Measurements from ENCODE around the gene FTH1.
"Not testable (repeated sequence)": the region's sequence is repeated elsewhere in the genome, so short reads cannot be mapped to it uniquely, and the experiment has no call there.

Gene FTH1

DNA sequence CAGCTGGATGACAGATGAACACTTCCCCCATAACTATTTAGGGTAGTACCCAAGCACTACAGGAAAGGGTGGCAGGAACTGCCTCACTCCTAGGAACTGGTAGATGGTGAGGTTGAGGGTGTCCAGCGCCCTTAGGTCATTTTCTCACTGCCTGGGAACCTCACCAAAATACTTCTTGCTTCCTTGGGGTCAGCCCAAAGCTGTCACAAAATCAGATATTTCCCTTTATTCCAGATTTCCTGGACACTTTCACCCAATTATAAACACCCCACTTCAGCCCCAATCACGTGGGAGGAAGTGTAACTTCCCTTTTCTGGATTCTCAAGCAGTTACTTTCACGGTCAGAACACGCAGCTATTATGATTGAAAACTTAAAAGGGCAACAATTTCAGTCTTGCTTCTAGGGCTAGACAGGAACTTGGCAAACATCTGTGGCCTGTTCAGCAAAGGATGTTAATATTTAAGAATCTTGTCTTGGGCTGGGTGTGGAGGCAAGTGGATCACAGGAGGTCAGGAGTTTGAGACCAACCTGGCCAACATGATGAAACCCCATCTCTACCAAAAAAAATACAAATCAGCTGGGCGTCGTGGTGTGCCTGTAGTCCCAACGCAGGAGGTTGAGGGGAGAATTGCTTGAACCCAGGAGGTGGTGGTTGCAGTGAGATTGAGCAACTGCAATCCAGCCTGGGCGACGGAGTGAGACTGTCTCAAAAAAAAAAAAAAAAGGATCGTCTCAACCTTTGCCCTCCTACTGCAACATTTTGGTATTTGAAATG lies 4.0 kb downstream of the FTH1 start:
- DNase-seq = no peak

DNA sequence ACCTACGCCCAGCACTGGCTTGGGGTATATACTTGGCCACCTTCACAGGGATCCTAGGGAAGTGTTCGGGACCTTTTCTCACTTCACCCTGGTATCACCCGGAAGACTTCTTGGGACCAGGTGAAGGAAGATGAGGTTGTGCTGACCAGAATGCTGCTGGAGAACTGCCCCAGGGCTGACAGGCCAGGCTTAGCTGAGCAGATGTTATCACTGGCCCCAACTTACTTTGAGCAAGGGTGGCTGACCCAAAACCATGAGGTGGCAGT lies 4.5 kb downstream of the FTH1 start:
- DNase-seq = no peak

DNA sequence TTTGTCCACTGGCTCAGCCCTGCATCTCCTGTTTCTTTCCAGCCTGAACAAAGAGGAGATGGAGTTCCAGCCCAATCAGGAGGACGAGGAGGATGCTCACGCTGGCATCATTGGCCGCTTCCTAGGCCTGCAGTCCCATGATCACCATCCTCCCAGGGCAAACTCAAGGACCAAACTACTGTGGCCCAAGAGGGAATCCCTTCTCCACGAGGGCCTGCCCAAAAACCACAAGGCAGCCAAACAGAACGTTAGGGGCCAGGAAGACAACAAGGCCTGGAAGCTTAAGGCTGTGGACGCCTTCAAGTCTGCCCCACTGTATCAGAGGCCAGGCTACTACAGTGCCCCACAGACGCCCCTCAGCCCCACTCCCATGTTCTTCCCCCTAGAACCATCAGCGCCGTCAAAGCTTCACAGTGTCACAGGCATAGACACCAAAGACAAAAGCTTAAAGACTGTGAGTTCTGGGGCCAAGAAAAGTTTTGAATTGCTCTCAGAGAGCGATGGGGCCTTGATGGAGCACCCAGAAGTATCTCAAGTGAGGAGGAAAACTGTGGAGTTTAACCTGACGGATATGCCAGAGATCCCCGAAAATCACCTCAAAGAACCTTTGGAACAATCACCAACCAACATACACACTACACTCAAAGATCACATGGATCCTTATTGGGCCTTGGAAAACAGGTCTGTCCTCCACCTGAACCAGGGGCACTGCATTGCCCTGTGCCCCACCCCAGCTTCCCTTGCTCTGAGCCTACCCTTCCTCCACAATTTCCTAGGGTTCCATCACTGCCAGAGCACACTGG lies 5.0 kb downstream of the FTH1 start:
- DNase-seq = no peak

DNA sequence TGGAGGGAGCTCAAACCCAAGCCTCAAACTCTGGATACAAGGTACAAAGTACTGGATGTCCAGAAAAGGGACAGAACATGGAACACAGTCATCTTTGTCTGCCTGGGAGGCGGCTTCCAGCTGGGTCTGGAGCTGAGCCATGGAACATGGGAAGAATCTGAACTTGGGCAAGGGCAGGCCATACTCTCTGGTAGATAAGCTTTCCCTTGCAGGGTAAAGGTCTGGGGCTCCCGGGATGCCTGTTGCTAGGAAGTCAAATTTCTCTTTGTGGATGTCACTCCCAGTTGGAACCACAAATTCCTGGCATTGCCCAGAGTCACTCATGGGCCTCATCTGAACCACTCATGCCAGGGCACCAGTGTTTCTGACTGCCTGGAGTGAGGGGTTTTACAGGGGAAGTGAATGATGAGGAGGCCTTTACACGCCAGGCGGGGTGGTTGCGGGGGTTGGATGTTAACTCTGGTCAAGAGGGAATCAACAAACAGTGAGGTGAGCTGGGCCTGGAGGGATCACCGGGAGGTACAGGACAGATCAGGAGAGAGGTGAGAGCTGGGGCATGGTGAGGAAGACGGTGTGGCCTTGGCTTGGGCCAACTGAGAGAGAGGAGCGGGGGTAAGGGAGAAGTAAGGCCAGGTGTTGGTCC lies 5.7 kb downstream of the FTH1 start:
- DNase-seq = no peak

DNA sequence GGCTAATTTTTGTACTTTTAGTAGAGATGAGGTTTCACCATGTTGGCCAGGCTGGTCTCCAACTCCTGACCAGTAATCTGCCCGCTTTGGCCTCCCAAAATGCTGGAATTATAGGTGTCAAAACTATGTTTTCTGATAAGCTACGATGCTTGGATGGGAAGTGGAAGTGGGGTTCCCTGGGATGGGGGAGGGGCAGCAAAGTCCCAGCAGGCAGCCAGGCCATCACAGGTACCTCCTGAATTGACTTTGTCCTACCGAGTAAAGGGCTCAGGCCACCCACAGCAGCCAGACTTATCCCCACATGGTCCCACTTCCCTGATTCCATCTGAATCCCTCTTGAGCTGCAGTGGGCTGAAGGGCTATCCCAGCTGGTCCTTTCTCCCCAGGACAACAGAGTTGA lies 6.9 kb downstream of the FTH1 start:
- no peak for DNase-seq

DNA sequence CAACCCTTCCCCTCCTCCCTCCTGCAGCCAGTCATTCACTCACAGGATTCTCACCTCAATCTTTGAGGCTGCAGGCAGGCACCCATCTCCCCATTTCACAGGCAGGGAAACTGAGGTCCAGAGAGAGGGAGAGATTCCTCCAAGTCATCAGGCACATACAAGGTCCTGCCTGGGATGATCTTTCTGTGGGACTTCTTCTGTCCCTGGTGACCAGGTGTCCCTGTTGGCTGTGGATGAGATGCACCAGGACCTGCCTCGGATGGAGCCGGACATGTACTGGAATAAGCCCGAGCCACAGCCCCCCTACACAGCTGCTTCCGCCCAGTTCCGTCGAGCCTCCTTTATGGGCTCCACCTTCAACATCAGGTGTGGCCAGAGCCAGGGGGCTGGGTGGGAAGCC lies 7.8 kb downstream of the FTH1 start:
- no peak for DNase-seq

DNA sequence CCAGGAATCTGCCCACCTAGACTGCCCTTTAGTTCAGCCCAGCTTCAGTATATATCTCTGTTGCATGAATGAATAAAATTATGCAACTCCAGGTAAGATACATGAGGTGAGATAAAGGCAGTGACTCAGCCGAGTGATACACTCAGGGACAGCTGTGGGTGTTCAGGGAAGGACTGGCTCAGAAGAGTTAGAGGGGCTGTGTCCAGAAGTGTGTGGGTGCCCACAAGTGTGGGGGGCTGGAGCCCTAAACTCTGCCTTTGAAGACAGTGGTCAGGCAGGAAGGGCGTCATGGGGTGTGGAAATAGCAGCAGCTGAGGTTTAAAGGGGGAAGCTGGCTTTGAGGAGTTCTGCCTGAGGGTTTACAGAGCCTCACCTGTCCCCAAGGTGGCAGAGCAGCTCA lies 8.3 kb downstream of the FTH1 start:
- DNase-seq = no peak

DNA sequence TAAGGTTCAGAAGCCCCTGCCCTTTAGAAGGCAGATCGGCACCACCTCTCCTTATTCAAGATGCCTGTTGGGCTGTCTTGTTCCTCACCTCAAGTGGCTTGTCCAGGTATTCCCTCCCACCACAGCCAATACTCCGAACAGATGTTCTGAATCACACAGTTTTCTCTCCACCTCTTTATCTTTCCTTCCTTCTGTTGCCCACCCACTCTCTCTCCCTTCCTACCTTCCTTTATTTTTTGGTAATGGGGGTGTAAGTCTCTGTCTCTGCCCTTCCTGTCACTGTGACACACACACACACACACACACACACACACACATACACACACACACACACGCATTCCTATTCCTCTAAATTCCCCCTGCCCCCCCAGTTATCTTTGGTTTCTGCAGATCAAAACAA lies 8.8 kb downstream of the FTH1 start:
- DNase-seq = no peak

DNA sequence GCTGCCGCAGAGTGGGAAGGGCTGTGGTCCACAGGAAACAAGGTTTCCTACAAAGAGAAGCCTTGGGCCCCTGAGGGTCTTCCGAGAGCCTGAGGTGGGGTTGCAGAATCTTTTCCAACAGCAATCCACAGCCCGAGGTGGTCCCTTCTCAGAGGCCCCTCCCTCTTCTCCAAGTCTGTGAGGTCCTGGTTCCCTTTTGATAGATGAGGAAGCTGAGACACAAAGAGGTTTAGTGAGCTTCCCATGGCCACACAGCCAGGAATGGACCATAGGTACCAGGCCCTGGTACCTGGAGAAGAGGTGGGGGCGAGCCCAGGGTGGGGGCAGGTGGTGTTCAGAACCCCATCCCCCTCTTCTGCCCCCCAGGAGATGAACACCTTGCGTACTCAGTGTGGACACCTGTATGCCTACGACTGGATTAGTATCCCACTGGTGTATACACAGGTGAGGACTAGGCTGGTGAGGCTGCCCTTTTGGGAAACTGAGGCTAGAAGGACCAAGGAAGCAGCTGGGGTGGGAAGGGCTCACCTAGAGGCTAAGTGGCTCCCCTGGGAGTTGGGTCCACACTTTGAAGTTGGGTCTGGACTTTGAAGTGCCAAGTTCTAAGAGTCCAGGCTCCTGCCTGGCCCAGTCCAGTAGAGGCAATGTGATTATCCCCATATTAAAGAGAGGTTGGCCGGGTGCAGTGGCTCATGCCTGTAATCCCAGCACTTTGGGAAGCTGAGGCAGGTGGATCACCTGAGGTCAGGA lies 10.2 kb downstream of the FTH1 start:
- DNase-seq = no peak

DNA sequence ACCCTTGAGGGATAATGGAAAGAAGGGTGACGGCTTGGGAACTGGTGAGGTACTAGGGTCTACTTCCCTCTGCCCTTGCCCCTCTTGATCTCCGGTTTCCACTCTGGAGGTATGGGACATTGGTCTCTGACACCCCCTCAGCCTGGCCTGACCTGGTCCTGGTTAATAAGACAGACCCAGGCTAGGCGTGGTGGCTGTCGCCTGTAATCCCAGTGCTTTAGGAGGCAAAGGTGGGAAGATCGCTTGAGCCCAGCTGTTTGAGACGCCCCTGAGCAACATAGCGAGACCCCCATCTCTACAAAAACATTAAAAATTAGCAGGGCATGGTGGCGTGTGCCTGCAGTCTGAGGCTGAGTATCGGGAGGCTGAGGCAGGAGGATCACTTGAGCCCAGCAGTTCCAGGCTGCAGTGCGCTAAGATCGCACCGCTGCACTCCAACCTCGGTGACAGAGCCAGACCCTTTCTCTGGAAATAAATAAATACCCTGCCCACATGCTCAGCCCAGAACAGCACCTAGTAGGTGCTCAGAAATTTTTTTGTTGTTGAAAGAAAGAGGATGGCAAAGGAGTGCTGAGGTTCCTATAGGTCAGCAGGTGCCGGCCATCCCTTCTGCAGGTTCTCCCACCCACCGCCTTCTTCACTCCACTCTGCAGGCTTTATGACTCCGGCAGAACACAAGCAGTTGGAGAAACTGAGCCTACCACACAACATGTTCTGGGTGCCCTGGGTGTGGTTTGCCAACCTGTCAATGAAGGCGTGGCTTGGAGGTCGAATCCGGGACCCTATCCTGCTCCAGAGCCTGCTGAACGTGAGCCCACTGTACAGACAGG lies 11.0 kb downstream of the FTH1 start:
- DNase-seq = no peak

DNA sequence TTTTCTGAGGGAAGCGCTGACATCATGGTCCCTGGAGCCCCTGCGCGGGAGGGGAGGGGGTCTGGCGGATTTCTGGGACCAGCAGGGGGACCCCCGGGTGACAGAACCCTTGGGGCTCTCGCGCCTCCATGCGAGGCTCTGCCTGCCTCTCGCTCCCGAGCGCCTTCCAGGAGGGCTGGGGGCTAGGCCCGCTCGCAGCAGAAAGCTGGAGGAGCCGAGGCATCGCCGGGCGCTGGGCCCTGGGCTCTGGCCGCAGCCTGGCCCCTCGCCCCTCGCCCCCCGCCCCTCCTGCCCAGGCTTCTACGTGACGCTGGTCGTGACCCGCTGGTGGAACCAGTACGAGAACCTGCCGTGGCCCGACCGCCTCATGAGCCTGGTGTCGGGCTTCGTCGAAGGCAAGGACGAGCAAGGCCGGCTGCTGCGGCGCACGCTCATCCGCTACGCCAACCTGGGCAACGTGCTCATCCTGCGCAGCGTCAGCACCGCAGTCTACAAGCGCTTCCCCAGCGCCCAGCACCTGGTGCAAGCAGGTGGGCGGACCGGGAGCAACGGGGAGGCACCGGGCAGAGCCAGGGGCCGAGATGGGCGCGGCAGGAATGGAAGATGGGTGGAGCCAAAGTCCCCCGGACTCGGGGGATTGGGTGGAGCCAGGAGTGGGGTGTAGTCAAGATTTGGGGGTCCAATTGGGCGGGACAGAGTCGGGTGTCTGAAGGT lies 11.9 kb downstream of the FTH1 start:
- DNase-seq = peak; percentile 73

DNA sequence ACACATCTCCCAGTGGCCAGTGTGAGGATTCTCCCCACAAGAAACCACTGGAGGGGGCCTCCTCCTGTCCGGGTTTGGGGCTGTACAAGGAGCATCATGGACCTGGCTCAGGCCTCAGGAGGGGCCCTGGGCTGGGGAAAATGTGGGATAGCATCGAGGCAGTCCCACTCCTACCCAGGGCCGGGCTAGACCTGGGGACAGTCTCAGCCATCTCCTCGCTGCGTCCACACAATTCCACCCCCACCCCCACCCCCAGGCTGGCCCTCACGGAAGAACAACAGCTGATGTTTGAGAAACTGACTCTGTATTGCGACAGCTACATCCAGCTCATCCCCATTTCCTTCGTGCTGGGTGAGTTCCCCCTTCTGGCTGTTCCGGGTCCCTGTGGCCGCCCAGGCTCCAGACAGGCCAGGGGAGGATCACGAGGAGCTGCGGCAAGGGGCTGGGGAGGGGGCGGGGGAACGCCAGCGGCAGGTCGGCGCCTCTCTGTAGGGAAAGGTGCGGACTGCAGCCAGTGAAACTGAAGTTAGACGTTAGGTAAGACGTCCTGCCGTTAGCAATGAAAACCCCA lies 12.5 kb downstream of the FTH1 start:
- DNase-seq = peak; percentile 49

DNA sequence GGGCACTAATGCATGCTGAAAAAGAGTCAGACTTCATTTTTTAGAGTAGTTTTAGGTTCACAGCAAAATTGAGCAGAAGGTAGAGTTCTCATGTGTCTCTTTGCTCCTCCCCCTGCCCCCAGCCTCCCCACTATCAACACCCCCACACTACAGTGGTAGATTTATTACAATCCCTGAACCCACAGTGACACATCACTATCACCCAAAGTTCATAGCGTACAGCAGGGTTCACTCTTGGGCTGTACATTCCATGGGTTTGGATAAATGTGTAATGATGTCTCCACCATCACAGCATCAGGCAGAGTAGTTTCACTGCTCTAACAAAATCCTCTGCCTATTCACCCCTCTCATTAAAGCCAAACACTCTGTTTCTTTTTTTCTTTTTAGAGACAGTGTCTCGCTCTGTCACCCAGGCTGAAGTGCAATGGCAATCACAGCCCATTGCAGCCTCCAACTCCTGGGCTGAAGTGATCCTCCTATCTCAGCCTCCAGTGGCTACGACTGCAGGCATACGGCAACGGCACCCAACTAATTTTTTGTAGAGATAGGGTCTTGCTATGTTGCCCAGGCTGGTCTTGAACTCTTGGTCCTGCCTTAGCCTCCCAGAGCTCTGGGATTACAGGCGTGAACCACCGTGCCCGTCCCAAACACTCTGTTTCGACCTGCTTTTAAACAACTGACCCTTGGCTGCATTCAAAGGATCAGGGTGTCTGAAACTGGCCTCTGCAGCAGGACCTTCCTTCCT lies 13.2 kb downstream of the FTH1 start:
- no peak for DNase-seq

DNA sequence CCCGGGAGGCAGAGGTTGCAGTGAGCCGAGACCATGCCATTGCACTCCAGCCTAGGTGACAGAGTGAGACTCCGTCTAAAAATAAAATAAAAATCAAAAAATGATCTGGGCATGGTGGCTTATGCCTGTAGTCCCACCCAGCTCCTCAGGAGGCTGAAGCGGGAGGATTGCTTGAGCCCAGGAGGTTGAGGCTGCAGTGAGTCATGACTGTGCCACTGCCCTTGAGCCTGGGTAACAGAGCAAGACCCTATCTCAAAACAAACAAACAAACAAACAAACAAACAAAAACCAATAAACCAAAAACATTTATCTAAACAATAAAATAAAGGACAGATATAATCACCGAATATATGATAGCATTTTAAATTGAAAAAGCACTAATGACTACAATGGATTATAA lies 13.8 kb downstream of the FTH1 start:
- not testable (repeated sequence) for DNase-seq

DNA sequence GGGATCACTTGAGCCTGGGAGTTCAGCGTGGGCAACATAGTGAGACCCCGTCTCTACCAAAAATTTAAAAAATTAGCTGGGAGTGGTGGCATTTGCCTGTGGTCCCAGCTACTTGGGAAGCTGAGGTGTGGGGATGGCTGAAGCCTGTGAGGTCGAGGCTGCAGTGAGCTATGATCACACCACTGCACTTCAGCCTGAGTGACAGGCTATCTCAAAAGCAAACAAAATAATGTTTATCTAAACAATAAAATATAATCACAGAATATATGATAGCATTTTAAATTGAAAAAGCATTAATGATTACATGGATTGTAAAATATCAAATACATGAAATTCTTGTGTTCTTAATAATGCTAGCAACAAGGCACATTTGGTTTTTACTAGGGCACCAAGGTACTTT lies 14.6 kb downstream of the FTH1 start:
- DNase-seq = no peak

DNA sequence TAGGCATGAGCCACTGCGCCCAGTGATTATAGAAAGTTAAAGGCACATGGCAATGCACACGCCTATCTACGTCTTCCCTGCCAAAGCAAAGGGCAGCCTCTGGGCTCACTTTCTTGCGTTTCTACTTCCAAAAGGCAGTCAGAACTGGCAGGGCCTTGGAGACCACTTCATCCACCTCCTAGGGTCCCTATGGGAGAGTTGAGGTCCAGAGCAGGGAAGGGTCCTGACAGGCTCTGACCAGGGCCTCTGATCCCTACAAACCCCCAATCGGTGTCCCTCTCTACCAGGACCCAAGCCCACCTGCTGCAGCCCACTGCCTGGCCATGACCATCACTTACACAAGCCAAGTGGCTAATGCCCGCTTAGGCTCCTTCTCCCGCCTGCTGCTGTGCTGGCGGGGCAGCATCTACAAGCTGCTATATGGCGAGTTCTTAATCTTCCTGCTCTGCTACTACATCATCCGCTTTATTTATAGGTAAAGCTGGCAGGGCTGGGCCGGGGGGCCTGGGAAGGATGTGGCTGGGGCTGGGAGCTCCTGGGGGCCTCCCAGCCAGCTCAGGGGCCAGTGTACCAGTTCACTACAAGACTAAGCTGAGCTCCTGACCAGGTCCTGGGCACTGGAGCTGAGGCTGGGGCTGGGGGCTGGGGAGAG lies 15.8 kb downstream of the FTH1 start:
- no peak for DNase-seq

DNA sequence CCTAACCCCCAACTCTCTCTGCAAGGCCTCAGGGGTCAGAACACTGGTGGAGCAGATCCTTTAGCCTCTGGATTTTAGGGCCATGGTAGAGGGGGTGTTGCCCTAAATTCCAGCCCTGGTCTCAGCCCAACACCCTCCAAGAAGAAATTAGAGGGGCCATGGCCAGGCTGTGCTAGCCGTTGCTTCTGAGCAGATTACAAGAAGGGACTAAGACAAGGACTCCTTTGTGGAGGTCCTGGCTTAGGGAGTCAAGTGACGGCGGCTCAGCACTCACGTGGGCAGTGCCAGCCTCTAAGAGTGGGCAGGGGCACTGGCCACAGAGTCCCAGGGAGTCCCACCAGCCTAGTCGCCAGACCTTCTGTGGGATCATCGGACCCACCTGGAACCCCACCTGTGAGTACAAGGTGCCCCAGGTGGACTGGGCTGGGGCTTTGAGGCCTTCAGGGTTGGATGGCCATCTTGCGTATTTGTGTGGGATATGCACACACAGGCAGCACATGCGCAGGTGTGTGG lies 17.3 kb downstream of the FTH1 start, which contains the start of gene BEST1:
Gene BEST1, plus strand, starts transcription at position 317 of the 513 bp plus-strand sequence. CDS start 1,456 bp downstream, outside the sequence.
- DNase-seq = no peak

DNA sequence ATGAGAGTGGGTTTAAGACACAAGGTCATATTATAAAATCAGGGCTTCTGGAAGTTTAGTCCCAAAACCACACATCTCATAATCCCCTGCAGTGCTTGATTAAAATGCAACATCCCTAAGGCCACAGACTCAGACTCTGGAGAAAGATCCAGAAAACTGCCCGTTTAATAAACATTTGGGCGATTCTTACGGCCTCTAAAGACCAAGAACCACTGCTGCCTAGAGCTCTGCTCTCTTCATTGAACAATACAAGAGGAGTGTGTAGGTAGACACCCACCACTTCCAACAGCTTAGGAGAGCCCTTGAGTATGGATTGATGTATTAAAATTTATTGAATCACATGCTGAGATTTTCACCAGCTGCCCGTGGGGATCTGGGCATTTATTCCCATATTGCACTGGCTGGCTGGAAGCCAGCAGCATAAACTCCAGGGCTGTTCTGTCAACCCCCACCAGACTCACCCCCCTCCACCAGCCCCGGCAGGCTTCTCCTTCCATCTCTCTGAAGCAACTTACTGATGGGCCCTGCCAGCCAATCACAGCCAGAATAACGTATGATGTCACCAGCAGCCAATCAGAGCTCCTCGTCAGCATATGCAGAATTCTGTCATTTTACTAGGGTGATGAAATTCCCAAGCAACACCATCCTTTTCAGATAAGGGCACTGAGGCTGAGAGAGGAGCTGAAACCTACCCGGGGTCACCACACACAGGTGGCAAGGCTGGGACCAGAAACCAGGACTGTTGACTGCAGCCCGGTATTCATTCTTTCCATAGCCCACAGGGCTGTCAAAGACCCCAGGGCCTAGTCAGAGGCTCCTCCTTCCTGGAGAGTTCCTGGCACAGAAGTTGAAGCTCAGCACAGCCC lies 18.0 kb downstream of the FTH1 start:
- DNase-seq = peak; percentile 72

DNA sequence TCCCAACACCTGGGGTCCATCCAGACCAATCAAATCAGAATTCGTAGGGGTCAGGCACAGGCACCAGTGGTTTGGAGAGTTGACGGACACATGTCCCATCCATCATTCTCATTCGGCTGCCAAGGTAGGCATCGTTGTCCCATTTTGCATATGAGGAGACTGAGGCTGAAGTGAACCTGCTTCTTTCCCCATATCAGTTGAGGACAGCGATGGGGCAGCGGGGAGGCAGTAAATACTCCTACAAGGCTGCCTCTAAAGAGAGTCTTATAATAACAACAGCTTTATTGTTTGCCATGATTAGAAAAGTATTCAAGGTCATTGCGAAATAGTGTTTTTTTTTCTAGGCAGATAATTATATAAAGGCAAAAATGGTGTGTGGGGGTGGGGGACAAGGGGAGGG lies 18.9 kb downstream of the FTH1 start:
- DNase-seq = no peak

Data from DMS153 (cell line).